MCF 10A (cell line): Measurements from ENCODE around the gene GNG7. TPM values are rescaled to one million over a fixed set of nuclear protein-coding genes. Genes with fewer than 3 reads are reported as not detected.
A peak's percentile ranks its signal among the peaks of the same experiment; 100 is the strongest.

Experiments
- BruUV-seq: library from RNA; stranded (reverse); fragments of 400-500 nt; replicated peaks from 2 replicates; lab custom pipeline; 2021; lab: Mats Ljungman, UMichigan
- CTCF ChIA-PET: fragments of 300-600 bp; sonication (Branson Sonifier 250); formaldehyde crosslinking; extraction: SDS; loops from one replicate; lab custom pipeline; 2021; ENCODE audit warnings: antibody characterized with exemption, inconsistent platforms; lab: Yijun Ruan, JAX
- POLR2A ChIA-PET: fragments of 300-600, 350-650 bp; sonication (Branson Sonifier 250); formaldehyde crosslinking; extraction: SDS; loops from one replicate; lab custom pipeline; 2020; ENCODE audit warnings: antibody characterized with exemption, inconsistent platforms; lab: Yijun Ruan, JAX
- DNase-seq: peaks from one replicate; pipeline ENCODE4 v3.0.0-alpha.2; 2018; ENCODE audit not compliant: unreplicated experiment
- H3K27ac Mint-ChIP-seq: one replicate; pipeline ENCODE4 v1.8.0; 2022; ENCODE audit warnings: mild to moderate bottlenecking, low read depth, mixed read lengths; ENCODE audit not compliant: unreplicated experiment
- H3K27me3 Mint-ChIP-seq: one replicate; pipeline ENCODE4 v1.8.0; 2022; ENCODE audit warnings: mixed read lengths; ENCODE audit not compliant: insufficient read depth, unreplicated experiment
- H3K36me3 Mint-ChIP-seq: one replicate; pipeline ENCODE4 v1.8.0; 2022; ENCODE audit warnings: mild to moderate bottlenecking, moderate library complexity, mixed read lengths; ENCODE audit not compliant: insufficient read depth, unreplicated experiment
- H3K4me1 Mint-ChIP-seq: one replicate; pipeline ENCODE4 v1.8.0; 2022; ENCODE audit warnings: mixed read lengths; ENCODE audit not compliant: insufficient read depth, unreplicated experiment
- H3K4me3 Mint-ChIP-seq: one replicate; pipeline ENCODE4 v1.8.0; 2022; ENCODE audit warnings: mild to moderate bottlenecking, moderate library complexity, mixed read lengths; ENCODE audit not compliant: unreplicated experiment
- H3K9me3 Mint-ChIP-seq: one replicate; pipeline ENCODE4 v1.8.0; 2022; ENCODE audit warnings: mixed read lengths; ENCODE audit not compliant: unreplicated experiment
- intact Hi-C: fragments of 100-400 bp; cut with micrococcal nuclease; formaldehyde crosslinking; loops from 2 replicates; pipeline ENCODE4 v1.14.1; 2022
- total RNA-seq: library from RNA; stranded (reverse); gene quantifications from 2 replicates; pipeline ENCODE4 v1.2.3, GENCODE V29; 2022
- TF ChIP-seq, protein P1 (sequence below): fragments of 200-600 bp; IDR thresholded peaks from one replicate; pipeline ENCODE4 v1.8.0; 2022; ENCODE audit warnings: antibody characterized with exemption, mild to moderate bottlenecking; ENCODE audit not compliant: unreplicated experiment

Gene GNG7
- total RNA-seq, 1 experiment from 2014 or later, result 0.51 TPM

- no peaks in the 10 kb centered on the region for H3K27me3 Mint-ChIP-seq
- H3K27ac Mint-ChIP-seq, result no peak overlapping the region
- TF ChIP-seq, protein P1, sequence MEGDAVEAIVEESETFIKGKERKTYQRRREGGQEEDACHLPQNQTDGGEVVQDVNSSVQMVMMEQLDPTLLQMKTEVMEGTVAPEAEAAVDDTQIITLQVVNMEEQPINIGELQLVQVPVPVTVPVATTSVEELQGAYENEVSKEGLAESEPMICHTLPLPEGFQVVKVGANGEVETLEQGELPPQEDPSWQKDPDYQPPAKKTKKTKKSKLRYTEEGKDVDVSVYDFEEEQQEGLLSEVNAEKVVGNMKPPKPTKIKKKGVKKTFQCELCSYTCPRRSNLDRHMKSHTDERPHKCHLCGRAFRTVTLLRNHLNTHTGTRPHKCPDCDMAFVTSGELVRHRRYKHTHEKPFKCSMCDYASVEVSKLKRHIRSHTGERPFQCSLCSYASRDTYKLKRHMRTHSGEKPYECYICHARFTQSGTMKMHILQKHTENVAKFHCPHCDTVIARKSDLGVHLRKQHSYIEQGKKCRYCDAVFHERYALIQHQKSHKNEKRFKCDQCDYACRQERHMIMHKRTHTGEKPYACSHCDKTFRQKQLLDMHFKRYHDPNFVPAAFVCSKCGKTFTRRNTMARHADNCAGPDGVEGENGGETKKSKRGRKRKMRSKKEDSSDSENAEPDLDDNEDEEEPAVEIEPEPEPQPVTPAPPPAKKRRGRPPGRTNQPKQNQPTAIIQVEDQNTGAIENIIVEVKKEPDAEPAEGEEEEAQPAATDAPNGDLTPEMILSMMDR, result no peak
- no peak for DNase-seq
- ChIA-PET CTCF (interaction anchor here (0.6 to 0.8 kb wide), 2 partner anchors 83 to 136 kb away, joined by 3 read pairs; no protein-coding TSS in a partner anchor), POLR2A (no interaction called here)
- BruUV-seq, result no TSS peak
- H3K4me1 Mint-ChIP-seq, result peaks cover 6% of the 10 kb centered on the region
- intact Hi-C loops, result no loop called here
- no peak overlapping the region for H3K4me3 Mint-ChIP-seq
- no peaks in the 10 kb centered on the region for H3K36me3 Mint-ChIP-seq
- no peaks in the 10 kb centered on the region for H3K9me3 Mint-ChIP-seq
These were observed 202.3 kb downstream of the GNG7 start for GRCh38 chr19:2500156-2500555.

- peaks cover 19% of the 10 kb centered on the region for H3K4me1 Mint-ChIP-seq
- POLR2A ChIA-PET, result interaction anchor here (0.9 to 10.7 kb wide), 2 partner anchors 19 to 46 kb away, joined by 3 to 131 read pairs; partner anchors contain the start of gene GADD45B
- no peak overlapping the region for H3K27ac Mint-ChIP-seq
- H3K9me3 Mint-ChIP-seq, result no peaks in the 10 kb centered on the region
- DNase-seq, result no peak
- no peaks in the 10 kb centered on the region for H3K27me3 Mint-ChIP-seq
- CTCF ChIA-PET, result no interaction called here
- no peak overlapping the region for H3K4me3 Mint-ChIP-seq
- no peaks in the 10 kb centered on the region for H3K36me3 Mint-ChIP-seq
- intact Hi-C loops, result no loop called here
- BruUV-seq, result no TSS peak
- TF ChIP-seq, protein P1, result no peak
These were observed 205.3 kb downstream of the GNG7 start for GRCh38 chr19:2497186-2497585.

GRCh38 chr19:2495651-2496316 is 206.7 kb downstream of the GNG7 start:
- no peaks in the 10 kb centered on the region for H3K27me3 Mint-ChIP-seq
- BruUV-seq, result no TSS peak
- ChIA-PET POLR2A (interaction anchor here (0.9 to 10.7 kb wide), 5 partner anchors 8 to 48 kb away, joined by 3 to 131 read pairs (median 5); partner anchors contain the start of gene GADD45B), CTCF (interaction anchor here (0.5 to 0.6 kb wide), 3 partner anchors 19 to 48 kb away, joined by 3 read pairs; no protein-coding TSS in a partner anchor)
- peaks cover 30% of the 10 kb centered on the region for H3K4me1 Mint-ChIP-seq
- H3K36me3 Mint-ChIP-seq, result no peaks in the 10 kb centered on the region
- H3K4me3 Mint-ChIP-seq, result no peak overlapping the region
- peak; percentile 21 for DNase-seq
- TF ChIP-seq, protein P1, result no peak
- H3K27ac Mint-ChIP-seq, result no peak overlapping the region
- no peaks in the 10 kb centered on the region for H3K9me3 Mint-ChIP-seq
- intact Hi-C loops, result no loop called here

GRCh38 chr19:2495130-2495641 is 207.3 kb downstream of the GNG7 start:
- Mint-ChIP-seq H3K36me3 (no peaks in the 10 kb centered on the region), H3K27ac (no peak overlapping the region), H3K27me3 (no peaks in the 10 kb centered on the region), H3K4me1 (peaks cover 33% of the 10 kb centered on the region), H3K4me3 (peak overlapping the region; percentile 66), H3K9me3 (no peaks in the 10 kb centered on the region)
- no TSS peak for BruUV-seq
- DNase-seq, result peak; percentile 80
- ChIA-PET POLR2A (interaction anchor here (0.7 to 10.7 kb wide), 6 partner anchors 8 to 125 kb away, joined by 3 to 131 read pairs (median 4); partner anchors contain the start of gene GADD45B), CTCF (interaction anchor here (0.6 to 1.0 kb wide), 3 partner anchors 19 to 341 kb away, joined by 3 read pairs; partner anchors contain the start of gene GADD45B)
- intact Hi-C loops, result no loop called here
- TF ChIP-seq, protein P1, result no peak
